ENCODE results near the gene MRTFA. TPM values are rescaled to one million over a fixed set of nuclear protein-coding genes. Genes with fewer than 3 reads are reported as not detected.

MRTFA gene
- total RNA-seq, 2 experiments from 2014 or later = 55.3 to 58.9 TPM

DNA sequence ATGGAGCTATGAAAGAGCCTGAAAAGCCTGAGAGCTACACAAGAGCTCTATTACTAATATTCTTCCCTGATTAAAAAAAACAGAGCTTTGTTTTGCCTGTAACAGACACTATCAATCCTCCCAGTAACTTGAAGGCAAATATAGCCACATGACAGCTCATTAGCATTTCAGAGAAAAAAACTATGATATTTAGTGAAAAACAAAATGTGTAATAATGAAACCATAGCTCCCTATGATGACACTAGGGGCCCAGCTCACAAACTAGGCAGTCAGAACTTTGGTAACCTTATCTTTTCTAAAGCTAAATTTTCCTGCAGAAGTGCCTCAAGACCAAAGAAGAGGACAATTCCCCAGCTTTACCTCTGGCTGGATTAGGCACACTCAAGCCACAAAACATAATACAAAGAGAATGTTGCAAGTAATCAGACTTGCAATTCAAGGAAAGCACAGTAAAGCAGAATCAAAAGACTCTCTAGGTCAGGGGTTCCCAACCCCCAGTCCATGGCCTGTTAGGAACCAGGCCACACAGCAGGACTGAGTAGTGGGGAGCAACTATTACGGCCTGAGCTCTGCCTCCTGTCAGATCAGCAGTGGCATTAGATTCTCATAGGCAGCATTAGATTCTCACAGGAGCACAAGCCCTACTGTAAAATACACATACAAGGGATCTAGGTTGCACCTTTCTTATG, 53.3 kb downstream of the MRTFA start:
- no peak for DNase-seq
- Histone ChIP-seq H3K36me3 (ENCODE audit: insufficient read depth, low read length) (peaks cover 3% of the 10 kb centered on the region), H3K9me3 (ENCODE audit: control insufficient read depth in 1 of 2, insufficient read depth in 1 of 2, low read length in 2 of 2) (no peaks in the 10 kb centered on the region), H3K27ac (ENCODE audit: low read depth in 1 of 2, low read length in 2 of 2) (no peak overlapping the region), H3K4me3 (ENCODE audit: low read length) (no peak overlapping the region), H3K4me1 (ENCODE audit: insufficient read depth, low read length) (peaks cover 7% of the 10 kb centered on the region), H3K27me3 (ENCODE audit: control insufficient read depth in 1 of 2, insufficient read depth in 2 of 2, low read length in 2 of 2) (no peaks in the 10 kb centered on the region)
- H3K36me3 Mint-ChIP-seq (ENCODE audit: low read depth) = peaks cover 36% of the 10 kb centered on the region
- POLR2A ChIA-PET = interaction anchor here (0.7 to 1.3 kb wide), 2 partner anchors 54 to 458 kb away, joined by 3 read pairs; partner anchors contain the start of gene MRTFA
- no peak for ATAC-seq (ENCODE audit: poor library complexity)
- H3K9me3 Mint-ChIP-seq = no peaks in the 10 kb centered on the region
- TF ChIP-seq, protein P1, sequence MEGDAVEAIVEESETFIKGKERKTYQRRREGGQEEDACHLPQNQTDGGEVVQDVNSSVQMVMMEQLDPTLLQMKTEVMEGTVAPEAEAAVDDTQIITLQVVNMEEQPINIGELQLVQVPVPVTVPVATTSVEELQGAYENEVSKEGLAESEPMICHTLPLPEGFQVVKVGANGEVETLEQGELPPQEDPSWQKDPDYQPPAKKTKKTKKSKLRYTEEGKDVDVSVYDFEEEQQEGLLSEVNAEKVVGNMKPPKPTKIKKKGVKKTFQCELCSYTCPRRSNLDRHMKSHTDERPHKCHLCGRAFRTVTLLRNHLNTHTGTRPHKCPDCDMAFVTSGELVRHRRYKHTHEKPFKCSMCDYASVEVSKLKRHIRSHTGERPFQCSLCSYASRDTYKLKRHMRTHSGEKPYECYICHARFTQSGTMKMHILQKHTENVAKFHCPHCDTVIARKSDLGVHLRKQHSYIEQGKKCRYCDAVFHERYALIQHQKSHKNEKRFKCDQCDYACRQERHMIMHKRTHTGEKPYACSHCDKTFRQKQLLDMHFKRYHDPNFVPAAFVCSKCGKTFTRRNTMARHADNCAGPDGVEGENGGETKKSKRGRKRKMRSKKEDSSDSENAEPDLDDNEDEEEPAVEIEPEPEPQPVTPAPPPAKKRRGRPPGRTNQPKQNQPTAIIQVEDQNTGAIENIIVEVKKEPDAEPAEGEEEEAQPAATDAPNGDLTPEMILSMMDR (IDR thresholded peaks at IDR 0.05) = no peak
- peak overlapping the region; percentile 40 for H3K27ac Mint-ChIP-seq
- H3K4me3 Mint-ChIP-seq = no peak overlapping the region
- peaks cover 39% of the 10 kb centered on the region for H3K4me1 Mint-ChIP-seq (ENCODE audit: low read depth)
- CTCF ChIA-PET = interaction anchor here (0.5 to 1.0 kb wide), 2 partner anchors 8 to 55 kb away, joined by 3 read pairs; no protein-coding TSS in a partner anchor
- intact Hi-C loops (cut with DNase I, micrococcal nuclease) = no loop called here
- no peaks in the 10 kb centered on the region for H3K27me3 Mint-ChIP-seq

DNA sequence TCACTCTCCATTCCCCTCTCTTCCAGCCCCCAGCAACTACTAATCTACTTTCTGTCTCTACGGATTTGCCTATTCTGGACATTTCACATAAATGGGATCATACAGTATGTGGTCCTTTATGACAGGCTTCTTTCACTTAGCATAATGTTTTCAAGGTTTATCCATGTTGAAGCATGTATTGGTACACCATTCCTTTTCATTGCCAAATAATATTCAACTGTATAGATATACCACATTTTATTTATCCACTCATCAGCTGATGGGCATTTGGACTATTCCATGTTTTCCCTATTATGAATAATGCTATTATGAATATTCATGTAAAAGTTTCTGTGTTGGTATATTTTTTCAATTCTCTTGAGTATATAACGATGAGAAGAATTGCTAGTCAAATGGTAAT, 54.5 kb downstream of the MRTFA start:
- DNase-seq = no peak
- no peaks in the 10 kb centered on the region for H3K27me3 ChIP-seq (ENCODE audit: control insufficient read depth in 1 of 2, insufficient read depth in 2 of 2, low read length in 2 of 2)
- H3K27ac ChIP-seq (ENCODE audit: low read depth in 1 of 2, low read length in 2 of 2) = no peak overlapping the region
- H3K27me3 Mint-ChIP-seq = no peaks in the 10 kb centered on the region
- H3K27ac Mint-ChIP-seq = no peak overlapping the region
- H3K4me1 ChIP-seq (ENCODE audit: insufficient read depth, low read length) = peaks cover 7% of the 10 kb centered on the region
- peaks cover 27% of the 10 kb centered on the region for H3K36me3 Mint-ChIP-seq (ENCODE audit: low read depth)
- intact Hi-C loops (cut with DNase I, micrococcal nuclease) = no loop called here
- H3K4me1 Mint-ChIP-seq (ENCODE audit: low read depth) = peaks cover 37% of the 10 kb centered on the region
- H3K4me3 ChIP-seq (ENCODE audit: low read length) = no peak overlapping the region
- no peaks in the 10 kb centered on the region for H3K9me3 Mint-ChIP-seq
- ChIA-PET POLR2A (interaction anchor here (0.5 to 1.7 kb wide), 4 partner anchors 12 to 186 kb away, joined by 3 to 4 read pairs (median 4); partner anchors contain the start of gene MRTFA), CTCF (interaction anchor here (1.0 kb wide), 1 partner anchor 9 kb away, joined by 3 read pairs; no protein-coding TSS in a partner anchor)
- H3K9me3 ChIP-seq (ENCODE audit: control insufficient read depth in 1 of 2, insufficient read depth in 1 of 2, low read length in 2 of 2) = no peaks in the 10 kb centered on the region
- H3K36me3 ChIP-seq (ENCODE audit: insufficient read depth, low read length) = peaks cover 3% of the 10 kb centered on the region
- TF ChIP-seq, protein P1 (IDR thresholded peaks at IDR 0.05) = no peak
- ATAC-seq (ENCODE audit: poor library complexity) = no peak
- H3K4me3 Mint-ChIP-seq = no peak overlapping the region

DNA sequence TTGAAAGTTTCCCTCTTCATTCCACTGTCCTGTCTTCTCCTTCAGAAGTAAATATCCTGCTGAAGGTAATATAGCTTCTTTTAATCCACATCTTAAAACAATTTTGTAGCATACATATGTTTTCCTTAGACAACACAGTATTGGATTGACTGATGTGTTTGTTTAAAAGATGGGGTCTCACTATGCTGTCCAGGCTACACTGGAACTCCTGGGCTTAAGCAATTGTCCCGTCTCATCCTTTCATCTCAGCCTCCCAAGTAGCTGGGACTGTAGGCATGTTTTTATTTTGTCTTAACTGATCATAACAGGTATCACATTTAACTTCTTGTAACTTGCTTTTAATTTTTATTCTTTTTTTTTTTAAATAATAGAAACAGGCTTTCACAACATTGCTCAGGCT, 55.9 kb downstream of the MRTFA start:
- Mint-ChIP-seq H3K27me3 (no peaks in the 10 kb centered on the region), H3K4me3 (no peak overlapping the region), H3K4me1 (ENCODE audit: low read depth) (peaks cover 30% of the 10 kb centered on the region), H3K36me3 (ENCODE audit: low read depth) (peaks cover 14% of the 10 kb centered on the region), H3K9me3 (no peaks in the 10 kb centered on the region), H3K27ac (no peak overlapping the region)
- no peak for DNase-seq
- ATAC-seq (ENCODE audit: poor library complexity) = no peak
- peaks cover 3% of the 10 kb centered on the region for H3K36me3 ChIP-seq (ENCODE audit: insufficient read depth, low read length)
- peaks cover 7% of the 10 kb centered on the region for H3K4me1 ChIP-seq (ENCODE audit: insufficient read depth, low read length)
- TF ChIP-seq, protein P1 (IDR thresholded peaks at IDR 0.05) = no peak
- H3K9me3 ChIP-seq (ENCODE audit: control insufficient read depth in 1 of 2, insufficient read depth in 1 of 2, low read length in 2 of 2) = no peaks in the 10 kb centered on the region
- no peak overlapping the region for H3K27ac ChIP-seq (ENCODE audit: low read depth in 1 of 2, low read length in 2 of 2)
- H3K4me3 ChIP-seq (ENCODE audit: low read length) = no peak overlapping the region
- ChIA-PET CTCF (interaction anchor here (1.6 kb wide), 1 partner anchor 65 kb away, joined by 3 read pairs; no protein-coding TSS in a partner anchor), POLR2A (interaction anchor here (0.6 to 1.7 kb wide), 3 partner anchors 50 to 365 kb away, joined by 3 to 4 read pairs (median 4); no protein-coding TSS in a partner anchor)
- no peaks in the 10 kb centered on the region for H3K27me3 ChIP-seq (ENCODE audit: control insufficient read depth in 1 of 2, insufficient read depth in 2 of 2, low read length in 2 of 2)
- intact Hi-C loops (cut with DNase I, micrococcal nuclease) = no loop called here

Data from CD4-positive, alpha-beta T cell (primary cell).